GM11168 (cell line): ENCODE data around the gene NEXMIF.
"Not testable (repeated sequence)": the region's sequence is repeated elsewhere in the genome, so short reads cannot be mapped to it uniquely, and the experiment has no call there.

ENCODE experiments used
- in situ Hi-C: fragments of 300-500 bp; cut with MboI; formaldehyde crosslinking; loops from one replicate; pipeline ENCODE4 v1.12.0; 2022; ENCODE audit warnings: low sequenced_read_pairs; ENCODE audit not compliant: unreplicated experiment

The NEXMIF gene

DNA sequence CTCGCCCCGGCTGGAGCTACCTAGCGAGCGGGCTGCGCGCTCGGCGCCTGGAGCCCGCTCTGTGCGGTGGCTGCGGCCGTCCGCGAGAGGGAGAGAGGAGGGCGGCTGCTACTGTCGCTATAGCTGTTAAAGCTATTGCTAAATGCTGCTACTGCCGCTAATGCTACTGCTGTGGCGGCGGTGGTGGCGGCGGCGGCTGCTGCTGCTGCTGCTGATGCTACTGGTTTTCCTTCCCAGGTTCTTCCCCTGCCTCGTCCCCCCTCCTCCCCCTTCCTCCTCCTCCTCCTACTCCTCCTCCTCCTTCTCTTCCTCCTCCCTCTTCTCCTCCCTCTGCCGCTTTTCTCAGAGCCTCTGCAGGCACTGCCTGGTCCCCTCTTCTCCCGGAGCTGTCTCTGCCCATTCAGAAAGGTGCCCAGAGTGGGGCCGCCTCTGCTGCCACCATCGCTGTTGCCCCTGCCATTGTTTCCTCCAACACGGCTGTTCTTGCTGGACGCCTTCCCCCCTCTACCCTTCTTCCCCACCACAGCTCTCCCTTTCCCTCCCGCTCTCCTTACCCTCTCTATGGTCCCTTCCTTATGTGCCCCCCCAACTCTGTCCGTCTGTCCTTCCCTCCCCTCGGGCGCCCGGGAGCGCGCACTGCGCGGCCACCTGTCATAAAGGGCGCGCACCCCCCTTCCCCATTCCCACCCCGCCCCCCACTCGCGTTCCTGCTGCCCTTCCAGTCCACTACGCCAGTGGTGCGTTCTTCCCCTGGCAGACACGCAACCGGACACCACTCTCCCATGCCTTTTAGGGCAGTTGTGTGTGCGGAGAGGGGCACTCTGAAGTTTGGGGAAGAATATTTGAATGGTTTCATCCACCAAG, at the start of gene NEXMIF:
Gene NEXMIF, minus strand, starts transcription at position 228 of the 864 bp plus-strand sequence.
- in situ Hi-C loops = no loop called here

DNA sequence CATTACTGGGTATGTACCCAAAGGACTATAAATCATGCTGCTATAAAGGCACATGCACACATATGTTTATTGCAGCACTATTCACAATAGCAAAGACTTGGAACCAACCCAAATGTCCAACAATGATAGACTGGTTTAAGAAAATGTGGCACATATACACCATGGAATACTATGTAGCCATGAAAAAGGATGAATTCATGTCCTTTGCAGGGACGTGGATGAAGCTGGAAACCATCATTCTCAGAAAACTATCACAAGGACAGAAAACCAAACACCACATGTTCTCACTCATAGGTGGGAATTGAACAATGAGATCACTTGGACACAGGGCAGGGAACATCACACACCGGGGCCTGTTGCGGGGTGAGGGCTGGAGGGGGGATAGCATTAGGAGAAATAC, 36.7 kb upstream of the NEXMIF start:
- in situ Hi-C loops = not testable (repeated sequence)

DNA sequence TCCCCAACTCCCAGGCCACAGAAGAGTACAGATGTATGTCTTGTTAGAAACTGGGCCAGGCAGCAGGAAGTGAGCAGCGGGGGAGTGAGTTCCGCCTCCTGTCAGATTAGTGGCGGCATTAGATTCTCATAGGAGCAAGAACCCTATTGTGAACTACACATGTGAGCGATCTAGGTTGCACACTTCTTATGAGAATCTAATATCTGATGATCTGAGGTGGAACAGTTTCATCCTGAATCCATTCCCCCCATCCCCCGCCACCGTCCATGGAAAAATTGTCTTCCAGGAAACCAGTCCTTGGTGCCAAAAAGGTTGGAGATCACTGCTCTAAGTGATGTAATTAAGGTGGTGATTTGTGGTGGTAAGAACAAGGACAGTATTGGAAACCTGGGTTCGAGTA, 24.5 kb upstream of the NEXMIF start:
- in situ Hi-C loops = no loop called here

DNA sequence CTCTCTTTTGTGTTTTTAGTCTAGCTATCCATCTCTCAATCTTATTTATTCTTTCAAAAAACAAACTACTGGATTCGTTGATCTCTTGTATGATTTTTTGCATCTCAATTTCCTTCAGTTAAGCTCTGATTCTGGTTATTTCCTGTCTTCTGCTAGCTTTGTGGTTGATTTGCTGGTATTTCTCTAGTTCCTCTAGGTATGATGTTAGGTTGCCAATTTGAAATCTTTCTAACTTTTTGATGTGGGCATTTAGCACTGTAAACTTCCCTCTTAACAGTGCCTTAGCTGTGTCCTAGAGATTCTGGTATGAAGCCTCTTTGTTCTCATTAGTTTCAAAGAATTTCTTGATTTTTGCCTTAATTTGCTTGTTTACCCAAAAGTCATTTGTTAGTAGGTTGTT, 15.2 kb upstream of the NEXMIF start:
- in situ Hi-C loops = no loop called here

DNA sequence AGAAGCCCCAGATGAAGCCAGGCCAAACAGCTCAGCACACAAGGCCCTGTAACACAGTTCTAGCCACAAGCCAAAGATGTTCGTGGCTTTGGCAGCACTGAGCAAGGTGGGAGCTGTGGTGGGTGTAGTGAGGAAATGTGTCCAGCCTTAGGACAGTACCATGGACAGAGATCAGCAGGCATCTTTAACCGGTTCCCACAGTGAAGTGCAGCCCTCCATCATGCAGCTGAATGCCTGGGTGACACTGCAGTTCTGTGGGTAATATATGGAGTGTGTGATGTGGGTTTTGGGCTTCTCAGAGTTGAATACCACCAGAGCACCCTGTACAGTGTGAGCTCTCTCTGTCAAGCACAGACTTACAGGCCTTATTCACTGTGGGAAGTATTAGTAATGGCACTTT, 6.0 kb upstream of the NEXMIF start:
- in situ Hi-C loops = no loop called here

DNA sequence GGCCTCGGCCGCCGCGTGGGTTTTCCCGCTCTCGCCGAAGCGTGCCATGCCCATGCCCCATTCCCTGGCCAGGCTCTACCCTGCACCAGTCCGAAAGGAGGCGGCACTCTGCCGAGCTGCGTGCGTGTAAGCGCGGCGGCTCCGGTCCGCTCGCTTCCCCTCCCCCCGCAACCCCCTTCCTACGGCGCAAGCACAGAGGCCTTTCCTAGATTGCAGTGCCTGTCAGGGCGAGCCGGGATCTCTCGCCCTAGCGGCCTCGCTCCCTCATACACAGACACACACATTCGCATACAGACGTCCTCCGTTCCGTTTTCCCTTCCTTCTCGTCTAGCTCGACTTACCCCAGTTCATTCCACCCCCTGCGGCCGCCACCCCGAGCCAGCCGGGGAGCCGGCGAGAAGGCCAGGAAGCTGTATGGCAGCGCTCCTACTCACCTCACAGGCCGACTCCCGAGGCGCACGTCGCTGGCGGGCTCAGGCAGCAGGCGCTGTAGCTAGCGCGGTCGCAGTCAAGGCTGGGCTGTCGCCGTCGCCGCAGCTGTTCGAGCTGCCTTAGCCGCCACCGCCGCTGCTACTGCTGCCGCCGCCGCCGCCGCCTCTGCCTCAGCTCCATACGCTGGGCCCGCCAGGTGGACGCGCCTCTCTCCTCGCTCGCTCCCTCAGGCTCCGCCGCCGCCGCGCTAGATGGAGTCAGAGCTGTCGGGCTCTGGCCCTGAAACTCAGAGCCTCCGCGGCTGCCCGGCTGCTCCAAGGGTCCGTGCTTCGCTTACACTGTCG, 615 bp downstream of the NEXMIF start:
- in situ Hi-C loops = no loop called here

DNA sequence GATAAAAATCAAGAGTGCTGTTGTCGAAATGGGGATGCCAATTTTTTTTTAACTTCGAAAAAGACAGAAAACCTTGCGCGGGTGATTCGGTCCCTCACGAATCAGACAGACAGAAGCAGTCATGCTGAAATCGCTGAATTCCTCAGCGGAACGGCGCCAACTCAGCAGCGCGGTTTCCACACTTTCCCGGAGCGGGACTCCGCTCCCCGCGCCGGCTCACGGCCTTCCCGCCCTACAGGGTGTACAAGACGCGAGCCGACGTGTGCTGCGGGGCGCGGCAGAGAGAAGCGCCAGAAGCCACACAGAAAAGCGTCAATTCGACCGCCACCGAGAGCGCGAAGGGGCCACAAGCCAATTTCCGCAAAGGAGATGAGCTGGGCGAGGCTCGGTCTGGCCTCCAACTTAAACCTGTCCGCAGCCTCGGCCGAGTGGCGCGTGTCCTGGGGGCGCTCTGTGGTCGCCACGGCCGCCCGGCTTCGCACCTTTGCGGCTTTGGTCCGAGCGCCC, 1.3 kb downstream of the NEXMIF start:
- in situ Hi-C loops = no loop called here

DNA sequence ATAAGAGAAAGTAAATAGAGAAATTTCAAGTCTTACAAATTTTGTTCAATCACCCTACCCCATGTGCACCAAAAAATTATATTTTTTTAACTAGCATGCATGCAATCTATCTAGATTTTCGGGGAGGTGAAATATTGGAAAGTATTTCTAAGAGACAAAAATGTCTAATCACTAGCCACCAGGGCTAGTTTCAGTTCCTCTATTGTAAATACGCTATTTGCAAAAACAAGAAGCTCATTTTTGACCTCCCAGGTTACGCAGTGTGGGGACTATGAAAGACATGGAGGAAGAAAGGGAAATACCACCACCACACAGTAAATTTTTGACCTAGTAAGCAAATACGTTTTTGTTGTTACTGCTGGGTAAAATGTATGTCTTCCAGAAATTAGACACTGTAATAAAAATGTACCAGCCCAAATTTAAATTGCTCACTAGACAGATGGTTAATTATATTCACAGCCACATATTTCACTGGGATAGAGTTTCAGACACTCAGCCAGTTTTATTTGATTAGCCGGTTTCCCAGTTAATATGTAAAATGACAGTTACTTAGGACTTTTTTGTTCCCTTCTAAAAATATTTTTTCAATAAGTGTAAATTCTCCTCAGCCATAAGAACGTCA, 2.2 kb downstream of the NEXMIF start:
- in situ Hi-C loops = no loop called here

DNA sequence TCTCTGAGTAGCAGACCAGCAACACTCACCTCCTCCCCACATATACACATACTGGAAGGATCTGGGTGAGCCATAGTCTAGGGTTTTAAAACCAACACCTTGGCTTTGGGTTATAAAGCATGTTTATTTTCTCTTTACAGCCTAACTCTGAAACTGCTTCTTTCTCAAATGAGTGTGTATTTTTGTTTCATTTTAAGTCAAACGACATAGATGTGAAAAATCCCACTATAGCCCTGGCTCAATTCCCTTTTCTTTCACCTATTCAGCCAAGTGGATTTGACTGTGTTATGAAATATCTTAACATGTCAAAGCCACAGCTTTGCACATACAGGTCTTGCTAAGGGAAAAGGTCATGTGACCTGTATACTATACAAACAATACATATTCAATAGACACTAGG, 13.8 kb downstream of the NEXMIF start:
- in situ Hi-C loops = no loop called here

DNA sequence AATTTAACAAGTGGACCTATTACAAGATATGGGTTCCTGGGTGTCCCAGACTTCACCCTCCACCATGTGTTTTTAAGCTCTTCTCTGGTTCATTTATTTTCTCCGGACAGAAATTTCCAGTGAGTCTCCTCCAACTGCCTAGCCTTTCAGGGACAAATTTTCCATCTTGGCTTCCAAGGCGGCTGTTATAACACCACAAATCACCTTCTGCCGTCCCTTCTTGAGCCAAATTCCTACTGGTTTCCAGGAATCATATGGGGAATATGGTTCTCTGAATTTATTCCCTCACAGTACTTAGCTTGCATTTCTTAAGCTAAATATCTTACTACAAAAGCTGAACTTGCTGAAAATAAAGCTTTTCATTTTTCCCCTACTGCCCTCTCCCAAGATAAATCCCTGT, 18.8 kb downstream of the NEXMIF start:
- in situ Hi-C loops = no loop called here

DNA sequence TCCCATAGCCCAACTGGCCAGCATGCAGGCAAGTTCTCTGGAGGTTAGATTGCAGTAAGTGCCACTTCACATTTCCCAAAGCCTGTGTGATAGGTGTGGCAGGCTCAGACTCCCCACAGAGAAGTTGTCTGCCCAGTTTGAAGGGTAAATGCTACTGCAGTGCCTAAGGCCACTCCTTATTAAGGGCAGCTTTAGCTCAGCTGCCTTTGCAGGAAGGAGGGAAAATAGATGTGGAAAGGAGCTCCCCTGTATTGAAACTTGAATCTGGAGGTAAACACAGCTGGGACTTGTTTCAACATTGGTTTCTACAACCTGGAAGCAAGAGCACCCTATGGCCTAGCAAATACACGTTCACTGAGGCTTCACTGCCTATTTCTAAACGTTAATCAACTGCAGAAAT, 22.4 kb downstream of the NEXMIF start:
- in situ Hi-C loops = no loop called here

DNA sequence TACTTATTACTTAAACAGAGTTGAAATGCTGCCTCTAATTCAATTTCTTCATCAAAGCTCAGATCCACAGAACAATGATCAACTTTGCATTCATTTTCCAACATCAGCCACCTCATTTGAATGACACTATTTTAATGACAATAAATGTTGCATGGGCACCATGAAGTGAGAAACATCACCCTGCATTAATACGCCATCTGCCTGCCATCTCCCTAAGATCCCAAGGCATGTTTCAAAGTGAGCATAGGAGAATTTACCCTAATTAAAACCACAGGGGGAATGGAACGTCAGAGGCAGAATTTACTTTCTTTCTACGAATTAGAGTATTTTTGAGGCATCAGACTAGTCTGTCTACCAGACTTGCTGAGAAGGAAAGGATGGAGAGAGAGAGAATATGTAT, 32.7 kb downstream of the NEXMIF start:
- in situ Hi-C loops = no loop called here

DNA sequence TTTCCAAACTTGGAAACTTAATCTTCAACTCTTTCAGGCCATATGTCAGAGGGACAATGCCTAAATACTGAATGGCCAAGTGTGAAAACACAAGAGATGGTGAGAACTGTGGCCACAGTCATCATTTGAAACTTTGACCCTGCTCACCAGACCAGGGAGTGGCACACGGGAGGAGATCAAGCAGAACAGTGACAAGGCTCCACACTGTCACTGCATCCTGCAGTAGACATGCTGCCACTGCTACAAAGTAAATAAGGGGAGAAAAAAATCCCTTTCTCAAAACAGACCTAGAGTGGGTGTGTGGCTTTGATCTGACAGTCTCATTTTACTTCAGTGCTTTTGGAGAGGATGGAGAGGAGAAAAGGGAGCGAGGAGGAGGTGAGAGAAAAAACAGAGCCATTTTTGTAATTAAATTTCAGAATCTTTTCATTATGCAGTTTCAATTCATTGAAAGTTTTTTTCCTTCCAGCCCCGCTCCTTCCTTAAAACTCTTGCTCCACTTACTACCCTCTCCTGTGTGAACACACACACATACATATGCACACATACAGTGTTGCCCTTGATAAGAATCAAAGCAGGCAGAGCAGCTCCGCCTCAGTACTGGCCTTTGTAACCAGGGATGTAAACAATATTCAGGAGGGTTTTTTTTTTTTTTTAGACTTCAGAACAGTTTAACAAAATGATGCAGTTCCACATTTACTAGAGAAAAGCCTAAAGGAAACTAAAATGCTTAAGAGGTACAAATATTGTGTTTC, 34.4 kb downstream of the NEXMIF start:
- in situ Hi-C loops = no loop called here

DNA sequence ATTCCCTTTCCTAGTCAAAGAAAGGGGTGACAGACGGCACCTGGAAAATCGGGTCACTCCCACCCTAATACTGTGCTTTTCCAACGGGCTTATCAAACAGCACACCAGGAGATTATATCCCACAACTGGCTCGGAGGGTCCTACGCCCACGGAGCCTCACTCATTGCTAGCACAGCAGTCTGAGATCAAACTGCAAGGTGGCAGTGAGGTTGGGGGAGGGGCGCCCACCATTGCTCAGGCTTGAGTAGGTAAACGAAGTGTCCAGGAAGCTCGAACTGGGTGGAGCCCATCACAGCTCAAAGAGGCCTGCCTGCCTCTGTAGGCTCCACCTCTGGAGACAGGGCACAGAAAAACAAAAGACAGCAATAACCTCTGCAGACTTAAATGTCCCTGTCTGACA, 42.9 kb downstream of the NEXMIF start:
- in situ Hi-C loops = not testable (repeated sequence)

DNA sequence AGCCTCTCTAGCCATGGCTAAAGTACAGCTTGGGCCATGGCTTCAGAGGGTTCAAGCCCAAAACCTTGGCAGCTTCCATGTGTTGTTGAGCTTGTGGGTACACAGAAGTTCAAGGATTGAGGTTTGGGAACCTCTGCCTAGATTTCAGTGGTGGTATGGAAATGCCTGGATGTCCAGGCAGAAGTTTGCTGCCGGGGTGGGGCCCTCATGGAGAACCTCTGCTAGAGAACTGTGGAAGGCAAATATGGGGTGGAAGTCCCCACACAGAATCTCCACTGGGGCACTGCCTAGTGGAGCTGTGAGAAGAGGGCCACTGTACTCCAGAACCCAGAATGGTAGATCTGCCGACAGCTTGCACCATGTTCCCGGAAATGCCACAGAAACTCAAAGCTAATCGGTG, 59.5 kb downstream of the NEXMIF start:
- in situ Hi-C loops = no loop called here

DNA sequence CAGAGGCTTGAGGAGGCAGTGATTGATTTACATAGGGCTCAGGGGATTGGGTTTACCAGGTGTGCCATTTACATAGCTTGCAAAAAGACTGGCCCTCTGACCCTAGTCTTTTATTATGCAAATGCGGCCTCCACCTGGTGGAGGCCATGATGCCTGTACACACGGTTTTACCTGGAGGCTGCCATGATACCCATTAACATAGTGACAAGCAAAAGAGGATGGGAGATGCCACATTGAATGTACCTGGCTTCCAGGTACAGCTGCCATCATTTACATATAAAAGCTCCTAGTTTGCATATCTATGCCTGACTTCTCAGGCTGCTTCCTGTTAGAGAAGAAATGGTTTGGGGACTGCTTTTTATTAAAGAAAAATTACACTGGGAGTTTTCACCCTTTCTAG, 72.0 kb downstream of the NEXMIF start:
- in situ Hi-C loops = no loop called here

DNA sequence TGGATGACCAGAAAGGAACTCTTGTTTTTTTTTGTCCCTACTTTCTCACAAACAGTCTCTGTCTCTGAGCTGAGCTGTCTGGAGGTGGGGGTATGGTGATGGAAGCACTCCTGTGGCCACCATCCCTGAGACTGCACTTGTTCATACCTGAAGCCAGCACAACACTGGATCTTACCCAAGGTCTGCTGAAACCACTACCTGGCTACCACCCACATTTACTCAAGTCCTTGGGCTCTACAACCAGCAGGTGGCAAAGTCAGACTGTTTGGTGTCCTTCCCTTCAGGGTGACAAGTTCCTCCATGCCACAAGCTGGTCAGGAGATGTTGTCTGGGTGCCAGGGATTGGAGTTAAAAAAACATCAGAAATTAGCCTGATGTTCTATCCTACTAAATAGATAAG, 89.7 kb downstream of the NEXMIF start:
- in situ Hi-C loops = no loop called here

DNA sequence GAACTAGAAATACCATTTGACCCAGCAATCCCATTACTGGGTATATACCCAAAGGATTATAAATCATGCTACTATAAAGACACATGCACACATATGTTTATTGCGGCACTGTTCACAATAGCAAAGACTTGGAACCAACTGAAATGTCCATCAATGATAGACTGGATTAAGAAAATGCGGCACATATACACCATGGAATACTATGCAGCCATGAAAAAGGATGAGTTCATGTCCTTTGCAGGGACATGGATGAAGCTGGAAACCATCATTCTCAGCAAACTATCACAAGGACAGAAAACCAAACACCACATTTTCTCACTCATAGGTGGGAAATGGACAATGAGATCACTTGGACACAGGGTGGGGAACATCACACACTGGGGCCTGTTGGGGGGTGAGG, 105.5 kb downstream of the NEXMIF start:
- in situ Hi-C loops = not testable (repeated sequence)

DNA sequence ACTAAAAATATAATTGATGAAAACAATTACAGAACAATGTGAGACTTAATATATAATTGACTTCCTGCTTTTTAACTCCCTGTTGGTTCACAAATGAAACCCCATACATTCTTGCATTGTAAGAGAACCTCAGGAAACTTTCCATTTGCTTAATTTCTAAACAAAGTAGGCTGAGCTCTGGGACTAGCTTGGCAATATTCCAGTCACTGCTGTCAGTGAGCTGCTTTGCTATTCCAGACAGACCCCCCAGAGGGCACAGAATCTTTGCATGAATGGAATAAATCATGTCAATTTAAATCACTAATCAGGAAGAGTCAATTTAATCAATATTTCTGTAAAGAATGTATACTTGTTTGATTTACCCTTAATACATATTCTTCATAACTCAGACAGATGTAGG, 110.6 kb downstream of the NEXMIF start:
- in situ Hi-C loops = no loop called here

DNA sequence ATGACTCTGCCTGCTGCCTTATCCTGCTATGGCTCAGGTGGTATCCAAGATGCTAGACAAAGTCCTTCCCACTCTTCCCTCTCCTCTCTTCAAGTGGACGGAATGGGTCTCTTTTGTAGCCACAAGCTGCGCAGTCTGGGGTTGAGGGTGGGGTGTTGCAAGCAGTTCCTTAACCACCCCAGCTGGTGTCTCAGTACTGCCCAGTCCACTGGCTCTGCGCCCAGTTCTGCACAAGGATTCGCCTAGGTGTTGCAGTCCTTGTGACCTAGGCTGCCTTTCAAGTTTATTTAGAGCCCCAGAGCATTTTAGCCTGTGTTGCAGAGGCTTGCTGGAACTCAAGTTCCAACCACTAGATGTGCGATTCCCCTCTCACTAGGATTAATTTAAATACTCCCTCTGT, 120.7 kb downstream of the NEXMIF start:
- in situ Hi-C loops = no loop called here
